Heart right ventricle (tissue), 16 donors: ENCODE results near the gene FAM170A. TPM values are rescaled to one million over a fixed set of nuclear protein-coding genes. Genes with fewer than 3 reads are reported as not detected.

ENCODE experiments used
- ATAC-seq, 8 donors: fragments of 200-7000 bp; cut with Tn5 transposase; one replicate each; pipeline ENCODE4 v1.9.1; 2020; ENCODE audit warnings: mild to moderate bottlenecking in 8 of 8, moderate library complexity in 8 of 8, moderate number of reproducible peaks in 1 of 8
- DNase-seq, 2 donors: peaks; one replicate each; pipeline ENCODE4 v3.0.0-alpha.2; 2020
- H3K27ac ChIP-seq, 10 donors: fragments of 200-600 bp; sonication (generic) in 2 of 10; one replicate each; pipeline versions ENCODE4 v1.5.0 to v1.8.0; 2020 to 2022; ENCODE audit warnings: mild to moderate bottlenecking in 3 of 10
- H3K27me3 ChIP-seq, 7 donors: fragments of 200-600 bp; one replicate each; pipeline ENCODE4 v1.8.0; 2021 to 2022; ENCODE audit warnings: mild to moderate bottlenecking in 2 of 7
- H3K36me3 ChIP-seq, 9 donors: fragments of 200-600 bp; sonication (generic) in 1 of 9; one replicate each; pipeline versions ENCODE4 v1.5.0 to v1.8.0; 2020 to 2022; ENCODE audit warnings: mild to moderate bottlenecking in 2 of 9
- H3K4me1 ChIP-seq, 9 donors: fragments of 200-600 bp; sonication (generic) in 1 of 9; one replicate each; pipeline versions ENCODE4 v1.5.0 to v1.8.0; 2020 to 2022; ENCODE audit warnings: mild to moderate bottlenecking in 4 of 9
- H3K4me3 ChIP-seq, 10 donors: fragments of 200-600 bp; sonication (generic) in 2 of 10; one replicate each; pipeline versions ENCODE4 v1.5.0 to v1.8.0; 2020 to 2022; ENCODE audit warnings: mild to moderate bottlenecking in 7 of 10, moderate library complexity in 2 of 10
- H3K9me3 ChIP-seq, 11 donors: fragments of 200-600 bp in 10 of 11; sonication (generic) in 2 of 11; one replicate each; pipeline versions ENCODE4 v1.5.0 to v1.8.0; 2013 to 2022; ENCODE audit warnings: mild to moderate bottlenecking in 2 of 11, control low read depth in 1 of 11, moderate library complexity in 1 of 11
- CTCF ChIP-seq, 9 donors: fragments of 200-600 bp; sonication (generic) in 2 of 9; IDR thresholded peaks; one replicate each; pipeline versions ENCODE4 v1.5.0 to v1.8.0; 2021 to 2022; ENCODE audit warnings: antibody characterized with exemption in 9 of 9, mild to moderate bottlenecking in 5 of 9, moderate library complexity in 1 of 9
- WGBS, 2 donors: extraction: QIAGEN DNeasy Blood & Tissue Kit; methylation state at CpG; one replicate each; pipeline ENCODE4 v1.1.7; 2013; ENCODE audit warnings: inconsistent platforms in 1 of 2; 5-methylcytosine and 5-hydroxymethylcytosine counted together
- intact Hi-C, 10 donors: fragments of 100-400 bp; cut with DNase I; formaldehyde crosslinking; loops; one replicate each; pipeline versions ENCODE4 v1.11.1 to v1.14.2; 2022
- polyA plus RNA-seq, 2 donors: library from polyadenylated mRNA; stranded (reverse); fragments of 200-250 nt; gene quantifications; one replicate each; pipeline ENCODE4 v1.2.3, GENCODE V29; 2013
- total RNA-seq, 10 donors: library from RNA; stranded (reverse); fragmentation: NEBNext Ultra II Directional in 3 of 10; extraction: Animal tissue kit (Norgen Biotek cat#: 25700) in 3 of 10; gene quantifications; one replicate each; pipeline versions ENCODE4 v1.2.1 to v1.2.4, GENCODE V29; 2021 to 2023
- donor health status: Arrhythmogenic right ventricular cardiomyopathy.
- donor health status: ischemic (EF 13 %, LVEDD 7.1; RV severe dilation, severe dysfunction).
- donor health status: healthy with polysubstance abuse.
- donor health status: DM: no; HTN: yes; CAD: no.
- donor health status: DM: no; HTN: no; CAD: no.
- donor health status: ischemic (EF 25% LVEDD 6.9; RV normal size, moderate dysfunction).
- donor health status: ischemic (EF 25% LVEDD 5.7; RV mildly dilated, moderate dysfunction).
- donor health status: healthy.
- donor health status: DM: yes; HTN: yes; CAD: no.
- donor health status: Ischemic cardiomyopathy.
- donor health status: ischemic (EF 35%, LVEDD 5.7; RV mildly dilated, moderate dysfunction).
- donor health status: nonischemic (EF 11% LVEDD 7.7; RV severe dilation, severe dysfunction).
- donor health status: DM: yes; HTN: yes; CAD: no.
- donor health status: PGD.
- donor health status: ischemic (EF 29% LVEDD 5.4; RV normal size, mild dysfunction).
- donor health status: nonischemic (EF 23%, LVEDD 6.1; RV moderate dilation, normal function).

FAM170A gene
- total and polyA plus RNA-seq, 12 donors, result not detected

GRCh38 chr5:119630752-119631440 is 1.5 kb downstream of the FAM170A start:
- ATAC-seq, result no peak

GRCh38 chr5:119631660-119632059 is 2.3 kb downstream of the FAM170A start:
- Histone ChIP-seq H3K27ac (no peak overlapping the region), H3K4me3 (no peak overlapping the region), H3K36me3 (no peaks in the 10 kb centered on the region), H3K4me1 (no peaks in the 10 kb centered on the region), H3K9me3 (no peaks in the 10 kb centered on the region), H3K27me3 (no peaks in the 10 kb centered on the region)
- no peak for TF ChIP-seq CTCF (IDR thresholded peaks at IDR 0.05)
- DNase-seq (no peak), ATAC-seq (no peak)
- 88 to 95% methylated on average over 3 of the region's 3 CpGs for WGBS, 2 donors
- intact Hi-C loops, result no loop called here

More at GRCh38 chr5:119630752-119631440, 1.5 kb downstream of the FAM170A start:
- no peak for TF ChIP-seq CTCF (IDR thresholded peaks at IDR 0.05)
- H3K9me3 ChIP-seq, result no peaks in the 10 kb centered on the region
- no peak overlapping the region for H3K4me3 ChIP-seq
- no peak for DNase-seq
- no peaks in the 10 kb centered on the region for H3K27me3 ChIP-seq
- no peaks in the 10 kb centered on the region for H3K4me1 ChIP-seq
- intact Hi-C loops, result no loop called here
- H3K36me3 ChIP-seq, result no peaks in the 10 kb centered on the region
- H3K27ac ChIP-seq, result no peak overlapping the region
- 77 to 81% methylated on average over 9 of the region's 9 CpGs for WGBS, 2 donors

- peaks cover 0 to 3% (median 0%) of the 10 kb centered on the region in 9 donors for H3K4me1 ChIP-seq
- DNase-seq (no peak), ATAC-seq (no peak)
- no peak for TF ChIP-seq CTCF (IDR thresholded peaks at IDR 0.05)
- H3K9me3 ChIP-seq, result no peaks in the 10 kb centered on the region
- no peak overlapping the region for H3K4me3 ChIP-seq
- H3K27me3 ChIP-seq, result peaks cover 0 to 4% (median 0%) of the 10 kb centered on the region in 7 donors
- H3K27ac ChIP-seq, result no peak overlapping the region
- intact Hi-C loops, result no loop called here
- H3K36me3 ChIP-seq, result no peaks in the 10 kb centered on the region
These were observed 22.1 kb downstream of the FAM170A start for GRCh38 chr5:119651486-119651885.

- DNase-seq (no peak), ATAC-seq (no peak)
- H3K4me1 ChIP-seq, result peaks cover 0 to 3% (median 0%) of the 10 kb centered on the region in 9 donors
- WGBS, 2 donors, result 89% methylated on average over 2 of the region's 2 CpGs
- no peaks in the 10 kb centered on the region for H3K36me3 ChIP-seq
- H3K27me3 ChIP-seq, result no peaks in the 10 kb centered on the region
- intact Hi-C loops, result no loop called here
- peaks cover 0 to 4% (median 0%) of the 10 kb centered on the region in 11 donors for H3K9me3 ChIP-seq
- no peak overlapping the region for H3K4me3 ChIP-seq
- TF ChIP-seq CTCF (IDR thresholded peaks at IDR 0.05), result no peak
- no peak overlapping the region for H3K27ac ChIP-seq
These were observed 25.7 kb downstream of the FAM170A start for GRCh38 chr5:119655061-119655460.
